ENCODE results near the gene EPAS1.
A peak's percentile ranks its signal among the peaks of the same experiment; 100 is the strongest.

The EPAS1 gene

GRCh38 chr2:46434851-46435273 lies 137.7 kb downstream of the EPAS1 start:
- TF ChIP-seq, protein P1, sequence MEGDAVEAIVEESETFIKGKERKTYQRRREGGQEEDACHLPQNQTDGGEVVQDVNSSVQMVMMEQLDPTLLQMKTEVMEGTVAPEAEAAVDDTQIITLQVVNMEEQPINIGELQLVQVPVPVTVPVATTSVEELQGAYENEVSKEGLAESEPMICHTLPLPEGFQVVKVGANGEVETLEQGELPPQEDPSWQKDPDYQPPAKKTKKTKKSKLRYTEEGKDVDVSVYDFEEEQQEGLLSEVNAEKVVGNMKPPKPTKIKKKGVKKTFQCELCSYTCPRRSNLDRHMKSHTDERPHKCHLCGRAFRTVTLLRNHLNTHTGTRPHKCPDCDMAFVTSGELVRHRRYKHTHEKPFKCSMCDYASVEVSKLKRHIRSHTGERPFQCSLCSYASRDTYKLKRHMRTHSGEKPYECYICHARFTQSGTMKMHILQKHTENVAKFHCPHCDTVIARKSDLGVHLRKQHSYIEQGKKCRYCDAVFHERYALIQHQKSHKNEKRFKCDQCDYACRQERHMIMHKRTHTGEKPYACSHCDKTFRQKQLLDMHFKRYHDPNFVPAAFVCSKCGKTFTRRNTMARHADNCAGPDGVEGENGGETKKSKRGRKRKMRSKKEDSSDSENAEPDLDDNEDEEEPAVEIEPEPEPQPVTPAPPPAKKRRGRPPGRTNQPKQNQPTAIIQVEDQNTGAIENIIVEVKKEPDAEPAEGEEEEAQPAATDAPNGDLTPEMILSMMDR (IDR thresholded peaks at IDR 0.05; ENCODE audit: low read depth, low read length), result no peak
- DNase-seq (ENCODE audit: extremely low read depth, low read depth), result peak; percentile 18

DNA sequence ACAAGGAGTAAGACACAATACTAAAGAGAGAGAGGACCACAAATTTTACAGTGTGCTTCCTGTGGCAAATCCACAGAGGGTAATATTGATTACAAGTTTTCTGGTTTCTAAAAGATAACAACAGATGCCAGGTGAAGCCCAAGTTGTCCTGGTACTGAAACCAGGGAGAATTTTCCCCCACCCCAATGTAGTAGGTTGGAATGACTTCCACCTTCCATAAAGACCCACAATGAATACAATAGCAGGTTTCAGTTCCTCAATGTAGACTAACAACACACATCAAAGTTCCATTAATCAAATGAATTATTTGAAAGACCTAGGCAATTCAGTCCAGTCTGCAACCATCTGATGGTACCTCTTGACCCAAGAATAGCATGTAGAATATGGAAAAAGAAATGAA lies 138.1 kb downstream of the EPAS1 start:
- TF ChIP-seq, protein P1 (IDR thresholded peaks at IDR 0.05; ENCODE audit: low read depth, low read length), result no peak
- DNase-seq (ENCODE audit: extremely low read depth, low read depth), result no peak

DNA sequence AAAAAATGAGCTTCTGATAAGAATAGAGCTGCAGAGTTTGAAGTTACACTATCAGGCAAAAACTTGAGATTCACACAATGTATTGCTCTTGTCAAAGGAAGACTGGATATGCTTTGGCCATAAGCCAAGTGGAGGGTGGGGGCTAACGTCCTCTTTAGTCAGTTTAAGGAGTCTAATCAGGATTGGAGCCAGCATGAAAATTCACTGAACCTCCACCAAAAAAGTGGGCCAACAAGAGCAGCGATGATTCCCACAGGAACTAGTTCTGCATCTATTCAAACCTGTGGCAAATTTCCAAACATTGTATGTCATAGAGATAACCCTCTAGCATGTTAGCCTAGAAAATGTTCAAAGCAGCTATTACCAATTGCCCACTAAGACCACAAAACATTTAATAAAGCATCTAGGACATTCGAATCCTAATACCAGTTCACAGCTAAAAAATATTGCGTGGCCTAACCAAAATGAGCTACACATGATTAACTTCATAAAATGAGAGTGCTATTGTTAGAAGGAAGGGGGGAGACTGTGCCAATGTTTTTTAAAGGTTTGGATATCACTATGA lies 138.7 kb downstream of the EPAS1 start:
- DNase-seq (ENCODE audit: extremely low read depth, low read depth), result no peak
- TF ChIP-seq, protein P1 (IDR thresholded peaks at IDR 0.05; ENCODE audit: low read depth, low read length), result no peak

Data from AG09319 (cell line).